PC-9 (cell line): ENCODE results near the gene ZNF222.

ENCODE experiments used
- EZH2 ChIP-seq: fragments of 200-600 bp; sonication (generic); IDR thresholded peaks from 2 replicates; pipeline ENCODE4 v1.8.0; 2017; ENCODE audit warnings: antibody characterized with exemption, low read depth
- TF ChIP-seq, protein P1 (sequence below): fragments of 200-600 bp; sonication (generic); conservative IDR thresholded peaks from 2 replicates; pipeline ENCODE4 v1.6.1; 2017; ENCODE audit warnings: mixed run types, antibody characterized with exemption, mild to moderate bottlenecking, moderate library complexity

DNA sequence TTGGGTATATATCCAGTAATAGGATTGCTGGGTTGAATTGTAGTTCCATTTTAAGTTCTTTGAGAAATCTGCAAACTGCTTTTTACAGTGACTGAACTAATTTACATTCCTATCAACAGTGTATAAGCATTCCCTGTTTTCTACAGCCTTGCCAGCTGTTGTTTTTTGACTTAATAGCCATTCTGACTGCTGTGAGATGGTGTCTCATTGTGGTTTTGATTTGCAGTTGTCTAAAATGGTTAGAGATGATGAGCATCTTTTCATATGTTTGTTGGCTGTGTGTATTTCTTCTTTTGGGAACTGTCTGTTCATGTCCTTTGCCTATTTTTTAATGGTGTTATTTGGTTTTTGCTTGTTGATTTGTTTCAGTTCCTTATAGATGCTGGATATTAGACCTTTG, 4.0 kb upstream of the ZNF222 start:
- TF ChIP-seq EZH2, result no peak
- TF ChIP-seq, protein P1, sequence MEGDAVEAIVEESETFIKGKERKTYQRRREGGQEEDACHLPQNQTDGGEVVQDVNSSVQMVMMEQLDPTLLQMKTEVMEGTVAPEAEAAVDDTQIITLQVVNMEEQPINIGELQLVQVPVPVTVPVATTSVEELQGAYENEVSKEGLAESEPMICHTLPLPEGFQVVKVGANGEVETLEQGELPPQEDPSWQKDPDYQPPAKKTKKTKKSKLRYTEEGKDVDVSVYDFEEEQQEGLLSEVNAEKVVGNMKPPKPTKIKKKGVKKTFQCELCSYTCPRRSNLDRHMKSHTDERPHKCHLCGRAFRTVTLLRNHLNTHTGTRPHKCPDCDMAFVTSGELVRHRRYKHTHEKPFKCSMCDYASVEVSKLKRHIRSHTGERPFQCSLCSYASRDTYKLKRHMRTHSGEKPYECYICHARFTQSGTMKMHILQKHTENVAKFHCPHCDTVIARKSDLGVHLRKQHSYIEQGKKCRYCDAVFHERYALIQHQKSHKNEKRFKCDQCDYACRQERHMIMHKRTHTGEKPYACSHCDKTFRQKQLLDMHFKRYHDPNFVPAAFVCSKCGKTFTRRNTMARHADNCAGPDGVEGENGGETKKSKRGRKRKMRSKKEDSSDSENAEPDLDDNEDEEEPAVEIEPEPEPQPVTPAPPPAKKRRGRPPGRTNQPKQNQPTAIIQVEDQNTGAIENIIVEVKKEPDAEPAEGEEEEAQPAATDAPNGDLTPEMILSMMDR, result no peak
